C4-2B (cell line): Measurements from ENCODE around the gene GPX4.

ENCODE experiments used
- H3K27ac ChIP-seq: fragments of 450-650 bp; 2 replicates; pipeline ENCODE4 v1.5.1; 2017
- ZFX ChIP-seq: fragments of 450-650 bp; IDR thresholded peaks from 2 replicates; pipeline ENCODE4 v1.6.1; 2017
- TF ChIP-seq, protein P1 (sequence below): fragments of 450-650 bp; conservative IDR thresholded peaks from 2 replicates; pipeline ENCODE4 v1.5.1; 2017; ENCODE audit warnings: mild to moderate bottlenecking

The GPX4 gene

DNA sequence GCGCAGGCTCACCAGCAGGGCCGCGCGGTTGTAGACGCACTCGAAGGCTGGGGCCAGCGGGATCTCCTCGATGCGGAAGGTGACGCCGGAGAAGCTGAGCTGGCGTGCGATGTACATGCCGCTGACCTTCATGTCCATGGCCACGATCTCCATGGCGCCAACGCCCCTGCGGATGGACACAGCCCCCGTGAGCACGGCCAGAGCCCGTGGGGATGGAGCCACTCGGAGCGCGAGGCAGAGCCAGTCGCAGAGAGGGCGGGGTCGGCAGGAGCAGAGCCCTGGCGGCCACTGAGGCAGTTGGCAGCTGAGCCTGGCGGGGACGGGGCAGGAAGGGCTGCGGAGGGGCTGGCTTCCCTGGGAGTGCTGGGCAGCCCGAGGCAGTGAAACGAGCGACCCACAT is 15.2 kb downstream of the GPX4 start:
- no peak for TF ChIP-seq ZFX
- TF ChIP-seq, protein P1, sequence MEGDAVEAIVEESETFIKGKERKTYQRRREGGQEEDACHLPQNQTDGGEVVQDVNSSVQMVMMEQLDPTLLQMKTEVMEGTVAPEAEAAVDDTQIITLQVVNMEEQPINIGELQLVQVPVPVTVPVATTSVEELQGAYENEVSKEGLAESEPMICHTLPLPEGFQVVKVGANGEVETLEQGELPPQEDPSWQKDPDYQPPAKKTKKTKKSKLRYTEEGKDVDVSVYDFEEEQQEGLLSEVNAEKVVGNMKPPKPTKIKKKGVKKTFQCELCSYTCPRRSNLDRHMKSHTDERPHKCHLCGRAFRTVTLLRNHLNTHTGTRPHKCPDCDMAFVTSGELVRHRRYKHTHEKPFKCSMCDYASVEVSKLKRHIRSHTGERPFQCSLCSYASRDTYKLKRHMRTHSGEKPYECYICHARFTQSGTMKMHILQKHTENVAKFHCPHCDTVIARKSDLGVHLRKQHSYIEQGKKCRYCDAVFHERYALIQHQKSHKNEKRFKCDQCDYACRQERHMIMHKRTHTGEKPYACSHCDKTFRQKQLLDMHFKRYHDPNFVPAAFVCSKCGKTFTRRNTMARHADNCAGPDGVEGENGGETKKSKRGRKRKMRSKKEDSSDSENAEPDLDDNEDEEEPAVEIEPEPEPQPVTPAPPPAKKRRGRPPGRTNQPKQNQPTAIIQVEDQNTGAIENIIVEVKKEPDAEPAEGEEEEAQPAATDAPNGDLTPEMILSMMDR = no peak
- H3K27ac ChIP-seq = no peak overlapping the region

DNA sequence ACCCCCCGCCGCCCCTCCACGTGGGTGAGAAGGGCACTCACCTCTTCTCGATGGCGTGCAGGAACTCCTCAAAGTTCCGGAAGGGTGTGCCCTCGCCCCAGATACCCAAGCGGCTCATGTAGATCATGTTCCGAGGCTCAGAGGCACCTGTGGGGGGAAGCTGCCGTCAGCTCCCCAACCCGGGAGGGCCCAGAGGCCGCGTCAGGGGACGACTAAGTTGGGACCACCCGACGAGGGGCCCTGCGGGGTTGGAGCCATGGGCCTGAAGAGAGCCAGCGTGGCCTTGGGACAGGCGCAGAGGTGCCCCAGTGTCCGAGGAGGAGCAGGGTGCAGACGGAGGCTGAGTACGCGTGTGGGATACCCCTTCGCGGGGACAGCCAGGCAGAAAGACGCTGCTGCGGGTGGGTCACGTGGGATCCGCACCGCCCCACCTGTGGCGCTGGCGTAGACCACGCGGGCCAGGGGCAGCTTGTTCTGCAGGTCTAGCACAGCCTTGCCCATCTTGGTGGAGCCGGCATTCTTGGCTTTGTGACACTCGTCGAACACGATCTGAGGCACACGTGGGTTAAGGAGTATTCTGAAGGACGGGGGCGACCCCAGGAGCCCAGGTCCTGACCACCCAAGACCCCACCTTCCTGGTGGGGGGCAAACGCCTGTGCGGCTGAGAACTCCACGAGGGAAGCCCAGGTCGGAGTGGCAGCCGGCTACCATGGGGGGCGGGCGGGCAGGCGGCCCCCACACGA is 15.9 kb downstream of the GPX4 start:
- H3K27ac ChIP-seq = no peak overlapping the region
- no peak for TF ChIP-seq ZFX
- TF ChIP-seq, protein P1 = no peak

DNA sequence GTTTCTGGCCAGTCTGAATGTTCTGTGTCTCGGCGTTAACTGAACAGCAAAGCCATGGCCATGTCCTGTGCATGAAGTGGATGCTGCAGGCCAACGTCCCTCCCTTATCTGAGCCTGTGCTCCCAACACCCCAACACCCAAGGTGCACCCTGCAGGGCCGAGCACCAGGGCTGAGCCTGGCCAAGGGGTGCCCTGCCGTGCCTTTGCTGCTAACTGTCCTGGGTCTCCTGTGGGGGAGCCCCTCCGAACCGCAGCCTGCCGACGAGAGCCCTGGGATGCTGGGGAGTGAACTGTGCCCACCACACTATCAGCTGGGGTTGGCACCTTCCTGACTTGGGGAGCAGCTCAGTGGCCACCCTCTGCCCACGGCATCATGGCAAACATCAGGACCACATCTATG is 17.6 kb downstream of the GPX4 start:
- TF ChIP-seq ZFX = no peak
- TF ChIP-seq, protein P1 = no peak

DNA sequence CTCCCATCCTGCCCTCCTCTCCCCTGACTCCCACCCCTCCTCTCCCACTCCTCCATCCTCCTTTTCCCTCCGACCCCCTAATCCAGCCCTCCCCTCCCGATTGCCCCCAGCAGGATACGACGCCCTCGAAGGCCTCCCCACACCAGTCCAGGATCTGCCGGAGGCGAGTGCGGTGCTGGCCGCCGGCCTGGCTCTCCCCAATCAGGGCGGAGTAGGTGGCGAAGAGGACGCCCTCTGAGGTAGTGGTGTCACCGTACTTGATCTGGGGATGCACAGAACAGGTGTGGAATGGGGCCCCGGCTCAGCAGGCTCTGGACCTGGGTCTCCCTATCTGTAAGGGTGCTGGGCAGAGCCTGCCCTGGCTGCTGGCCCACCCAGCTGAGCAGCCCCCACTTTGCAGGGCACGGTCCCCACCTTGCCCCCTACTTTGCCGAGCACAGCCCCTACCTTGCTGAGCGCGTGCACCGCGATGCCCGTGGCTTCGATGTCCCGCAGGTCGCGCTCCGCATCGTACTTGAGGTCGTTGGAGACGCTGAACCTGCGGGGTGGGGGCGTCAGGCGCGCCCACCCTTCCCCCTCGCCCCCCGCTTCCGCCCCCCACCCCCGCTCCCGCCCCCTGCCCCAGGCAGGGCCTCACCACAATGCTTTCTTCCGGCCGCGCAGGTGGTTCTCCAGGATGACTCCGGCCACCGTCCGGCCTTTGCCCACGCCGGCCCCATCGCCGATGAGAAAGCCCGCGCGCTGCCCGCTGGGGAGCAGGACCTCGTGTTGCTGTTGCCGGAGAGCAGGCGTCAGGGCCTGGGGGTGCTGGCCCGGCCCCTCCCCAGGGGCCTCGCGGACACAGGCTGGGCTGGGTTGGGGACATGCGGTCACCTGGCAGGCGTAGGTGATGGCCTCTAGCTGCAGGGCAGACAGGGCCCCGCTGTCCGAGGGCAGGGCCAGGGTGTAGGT is 18.5 kb downstream of the GPX4 start:
- H3K27ac ChIP-seq = no peak overlapping the region
- TF ChIP-seq, protein P1 = no peak
- no peak for TF ChIP-seq ZFX

More for the DNA sequence above, 17.6 kb downstream of the GPX4 start:
- H3K27ac ChIP-seq = no peak overlapping the region

DNA sequence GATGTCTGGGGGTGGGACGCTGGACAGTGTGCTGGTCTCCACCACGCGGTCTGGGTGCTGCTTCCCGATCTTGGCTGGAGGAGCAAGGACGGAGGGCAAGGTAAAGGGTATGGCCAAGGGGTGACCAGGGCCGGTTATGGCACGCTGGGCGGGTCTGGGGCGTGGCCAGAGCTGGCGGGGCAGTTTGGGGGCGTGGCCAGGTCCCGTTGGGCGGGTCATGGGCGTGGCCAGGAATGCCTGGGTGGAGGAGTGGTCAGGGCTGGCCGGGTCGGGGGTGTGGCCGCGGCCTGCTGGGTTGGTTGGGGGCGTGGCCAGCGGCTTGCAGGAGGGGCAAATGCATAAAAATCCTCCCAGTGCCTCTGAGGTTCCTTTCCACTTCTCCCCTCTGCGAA is 19.2 kb downstream of the GPX4 start:
- no peak overlapping the region for H3K27ac ChIP-seq
- TF ChIP-seq, protein P1 = no peak

DNA sequence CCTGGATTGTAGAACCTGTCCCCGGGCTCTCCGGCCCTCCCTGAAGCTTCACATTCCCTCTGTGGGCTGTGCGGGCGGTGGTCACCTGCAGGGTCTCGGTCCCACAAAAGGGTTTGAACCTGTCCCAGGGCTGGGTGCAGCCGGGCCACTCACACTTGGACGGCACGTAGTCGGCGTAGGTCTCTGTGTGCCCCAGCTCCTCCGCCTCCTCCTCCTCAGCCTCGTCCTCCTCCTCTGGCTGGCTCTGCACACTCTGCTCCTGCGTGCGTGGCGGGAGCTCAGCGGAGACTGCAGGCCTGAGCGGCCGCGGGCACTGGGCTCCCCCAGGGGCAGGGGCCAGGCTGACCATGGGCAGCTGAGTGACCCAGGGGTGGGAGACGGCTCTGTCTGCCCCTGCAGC is 19.6 kb downstream of the GPX4 start:
- H3K27ac ChIP-seq = no peak overlapping the region
- TF ChIP-seq ZFX = no peak
- TF ChIP-seq, protein P1 = no peak
